ENCODE measurements around the gene GRB10.
A peak's percentile ranks its signal among the peaks of the same experiment; 100 is the strongest.

Gene GRB10

DNA sequence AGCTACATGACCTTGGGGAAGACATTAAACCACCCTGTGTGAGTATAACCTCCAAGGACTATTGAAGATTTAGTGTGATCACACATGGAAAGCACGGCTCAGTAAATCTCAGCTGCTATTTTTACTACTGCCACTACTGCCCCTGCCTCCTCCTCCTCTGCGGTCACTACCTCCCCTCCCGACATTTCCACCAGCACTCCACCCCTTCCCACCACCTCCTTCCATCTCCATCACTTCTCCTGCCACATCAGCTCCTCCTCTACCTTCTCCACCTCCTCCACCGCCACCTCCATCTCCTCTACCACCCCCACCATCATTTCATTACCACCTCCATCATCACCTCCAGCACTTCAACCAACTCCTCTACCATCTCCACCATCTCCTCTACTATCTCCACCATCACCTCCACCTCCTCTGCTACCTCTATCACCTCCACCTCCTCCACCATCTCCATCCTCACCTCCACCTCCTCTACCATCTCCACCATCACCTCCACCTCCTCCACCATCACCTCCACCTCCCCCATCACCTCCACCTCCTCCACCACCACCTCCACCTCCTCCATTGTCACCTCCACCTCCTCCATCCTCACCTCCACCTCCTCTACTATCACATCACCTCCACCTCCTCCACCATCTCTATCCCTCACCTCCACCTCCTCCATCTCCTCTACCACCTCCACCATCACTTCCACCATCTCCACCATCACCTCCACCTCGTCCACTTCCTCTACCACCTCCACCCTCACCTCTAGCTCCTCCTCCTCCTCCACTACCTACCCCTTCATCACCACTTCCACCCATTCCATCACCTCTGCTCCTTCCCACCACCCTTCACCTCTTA lies 69.4 kb downstream of the GRB10 start:
- no peak overlapping the region for H4K8ac ChIP-seq (ENCODE audit: low read depth, low read length)
- H3K23ac ChIP-seq (ENCODE audit: low read depth, low read length, poor library complexity) = no peak overlapping the region
- no peak overlapping the region for H3K14ac ChIP-seq (ENCODE audit: low read length)
- H4K91ac ChIP-seq (ENCODE audit: low read depth, low read length, poor library complexity) = no peak overlapping the region
- H2BK120ac ChIP-seq (ENCODE audit: low read depth, low read length) = no peak overlapping the region
- H3K36me3 ChIP-seq (replicated peaks in 1 of 2; ENCODE audit: control insufficient read depth in 2 of 2, insufficient read depth in 2 of 2, low read length in 2 of 2) = peaks cover 0 to 18% of the 10 kb centered on the region in 2 donors
- no peak overlapping the region for H3K18ac ChIP-seq (ENCODE audit: low read length)
- H2BK12ac ChIP-seq (ENCODE audit: low read length) = no peak overlapping the region
- H3K4me2 ChIP-seq (ENCODE audit: insufficient read depth, low read length, poor library complexity, severe bottlenecking) = no peak overlapping the region
- peak overlapping the region in 1 of 2 donors; percentile 54 for H3K4me3 ChIP-seq (ENCODE audit: low read length in 2 of 2)
- no peaks in the 10 kb centered on the region for H3K27me3 ChIP-seq (ENCODE audit: control insufficient read depth in 3 of 3, insufficient read depth in 3 of 3, low read depth in 1 of 3, low read length in 3 of 3)
- no peak overlapping the region for H2BK5ac ChIP-seq (ENCODE audit: low read length)
- peaks cover 2% of the 10 kb centered on the region for H3K79me1 ChIP-seq (ENCODE audit: low read depth, low read length)
- H2AK5ac ChIP-seq (ENCODE audit: low read depth, low read length) = no peak overlapping the region
- no peak overlapping the region for H3K4ac ChIP-seq (ENCODE audit: low read length)
- no peak overlapping the region for H3K9ac ChIP-seq (ENCODE audit: low read depth, low read length, poor library complexity)
- no peak overlapping the region for H3K27ac ChIP-seq (replicated peaks; ENCODE audit: low read length)
- H3K9me3 ChIP-seq (replicated peaks in 1 of 2; ENCODE audit: control insufficient read depth in 2 of 2, insufficient read depth in 1 of 2, low read depth in 1 of 2, low read length in 2 of 2) = peaks cover 0 to 2% of the 10 kb centered on the region in 2 donors
- no peak overlapping the region for H2BK15ac ChIP-seq (ENCODE audit: low read length)
- no peak overlapping the region for H2AFZ ChIP-seq (ENCODE audit: low read length)
- WGBS, 2 donors (ENCODE audit: extremely low coverage in 2 of 2, insufficient read length in 2 of 2, insufficient replicate concordance in 1 of 2) = 100% methylated on average over 2 of the region's 5 CpGs
- no peak for DNase-seq (ENCODE audit: low spot score)
- peaks cover 4 to 22% of the 10 kb centered on the region in 2 donors for H3K4me1 ChIP-seq (ENCODE audit: control insufficient read depth in 2 of 2, insufficient read depth in 1 of 2, low read depth in 1 of 2, low read length in 2 of 2)

- Histone ChIP-seq H2AFZ (ENCODE audit: low read length) (no peak overlapping the region), H3K27me3 (ENCODE audit: control insufficient read depth in 3 of 3, insufficient read depth in 3 of 3, low read depth in 1 of 3, low read length in 3 of 3) (no peaks in the 10 kb centered on the region), H2BK5ac (ENCODE audit: low read length) (no peak overlapping the region), H3K14ac (ENCODE audit: low read length) (no peak overlapping the region), H3K79me1 (ENCODE audit: low read depth, low read length) (peaks cover 2% of the 10 kb centered on the region), H3K23ac (ENCODE audit: low read depth, low read length, poor library complexity) (no peak overlapping the region), H3K18ac (ENCODE audit: low read length) (no peak overlapping the region), H3K9ac (ENCODE audit: low read depth, low read length, poor library complexity) (no peak overlapping the region), H3K4ac (ENCODE audit: low read length) (no peak overlapping the region), H3K4me1 (ENCODE audit: control insufficient read depth in 2 of 2, insufficient read depth in 1 of 2, low read depth in 1 of 2, low read length in 2 of 2) (peaks cover 4 to 23% of the 10 kb centered on the region in 2 donors), H2BK12ac (ENCODE audit: low read length) (no peak overlapping the region), H2BK120ac (ENCODE audit: low read depth, low read length) (no peak overlapping the region), H3K27ac (replicated peaks; ENCODE audit: low read length) (no peak overlapping the region), H3K4me2 (ENCODE audit: insufficient read depth, low read length, poor library complexity, severe bottlenecking) (no peak overlapping the region), H4K91ac (ENCODE audit: low read depth, low read length, poor library complexity) (no peak overlapping the region), H3K9me3 (replicated peaks in 1 of 2; ENCODE audit: control insufficient read depth in 2 of 2, insufficient read depth in 1 of 2, low read depth in 1 of 2, low read length in 2 of 2) (peaks cover 0 to 2% of the 10 kb centered on the region in 2 donors), H3K36me3 (replicated peaks in 1 of 2; ENCODE audit: control insufficient read depth in 2 of 2, insufficient read depth in 2 of 2, low read length in 2 of 2) (peaks cover 0 to 22% of the 10 kb centered on the region in 2 donors), H2BK15ac (ENCODE audit: low read length) (no peak overlapping the region), H3K4me3 (ENCODE audit: low read length in 2 of 2) (no peak overlapping the region), H4K8ac (ENCODE audit: low read depth, low read length) (no peak overlapping the region), H2AK5ac (ENCODE audit: low read depth, low read length) (no peak overlapping the region)
- no peak for DNase-seq (ENCODE audit: low spot score)
- WGBS, 2 donors (ENCODE audit: extremely low coverage in 2 of 2, insufficient read length in 2 of 2, insufficient replicate concordance in 1 of 2) = no CpG with 5 or more reads among the region's 3 CpGs
These were observed 70.2 kb downstream of the GRB10 start for GRCh38 chr7:50712252-50713122.

GRCh38 chr7:50711271-50712175 lies 71.2 kb downstream of the GRB10 start:
- H3K23ac ChIP-seq (ENCODE audit: low read depth, low read length, poor library complexity) = no peak overlapping the region
- no peak overlapping the region for H3K4me3 ChIP-seq (ENCODE audit: low read length in 2 of 2)
- peak overlapping the region; percentile 23 for H2AK5ac ChIP-seq (ENCODE audit: low read depth, low read length)
- H3K27me3 ChIP-seq (ENCODE audit: control insufficient read depth in 3 of 3, insufficient read depth in 3 of 3, low read depth in 1 of 3, low read length in 3 of 3) = no peaks in the 10 kb centered on the region
- no peak overlapping the region for H2BK120ac ChIP-seq (ENCODE audit: low read depth, low read length)
- no peak for DNase-seq (ENCODE audit: low spot score)
- H3K4ac ChIP-seq (ENCODE audit: low read length) = no peak overlapping the region
- no peak overlapping the region for H3K9ac ChIP-seq (ENCODE audit: low read depth, low read length, poor library complexity)
- H3K18ac ChIP-seq (ENCODE audit: low read length) = peak overlapping the region; percentile 82
- H4K91ac ChIP-seq (ENCODE audit: low read depth, low read length, poor library complexity) = no peak overlapping the region
- H2BK5ac ChIP-seq (ENCODE audit: low read length) = no peak overlapping the region
- H3K9me3 ChIP-seq (replicated peaks in 1 of 2; ENCODE audit: control insufficient read depth in 2 of 2, insufficient read depth in 1 of 2, low read depth in 1 of 2, low read length in 2 of 2) = peaks cover 0 to 2% of the 10 kb centered on the region in 2 donors
- no peak overlapping the region for H2BK12ac ChIP-seq (ENCODE audit: low read length)
- no peak overlapping the region for H4K8ac ChIP-seq (ENCODE audit: low read depth, low read length)
- no peak overlapping the region for H2BK15ac ChIP-seq (ENCODE audit: low read length)
- H3K14ac ChIP-seq (ENCODE audit: low read length) = no peak overlapping the region
- H3K27ac ChIP-seq (replicated peaks; ENCODE audit: low read length) = no peak overlapping the region
- peaks cover 2% of the 10 kb centered on the region for H3K79me1 ChIP-seq (ENCODE audit: low read depth, low read length)
- peaks cover 0 to 23% of the 10 kb centered on the region in 2 donors for H3K36me3 ChIP-seq (replicated peaks in 1 of 2; ENCODE audit: control insufficient read depth in 2 of 2, insufficient read depth in 2 of 2, low read length in 2 of 2)
- H3K4me1 ChIP-seq (ENCODE audit: control insufficient read depth in 2 of 2, insufficient read depth in 1 of 2, low read depth in 1 of 2, low read length in 2 of 2) = peaks cover 4 to 23% of the 10 kb centered on the region in 2 donors
- H2AFZ ChIP-seq (ENCODE audit: low read length) = no peak overlapping the region
- WGBS, 2 donors (ENCODE audit: extremely low coverage in 2 of 2, insufficient read length in 2 of 2, insufficient replicate concordance in 1 of 2) = no CpG with 5 or more reads among the region's 14 CpGs
- no peak overlapping the region for H3K4me2 ChIP-seq (ENCODE audit: insufficient read depth, low read length, poor library complexity, severe bottlenecking)
